Melanocyte of skin (primary cell): ENCODE measurements around the gene TRIML1. TPM values are rescaled to one million over a fixed set of nuclear protein-coding genes. Genes with fewer than 3 reads are reported as not detected.

Experiments used
- small RNA-seq, 2 donors: library from RNA; depleted of rRNA; stranded (forward); fragments of <200 nt; gene quantifications; one replicate each; pipeline ENCODE3, GENCODE V24; 2012
- total RNA-seq, 2 donors: library from RNA; depleted of rRNA; stranded (reverse); fragments of >200 nt; gene quantifications; 2 replicates each; pipeline ENCODE4 v1.2.3, GENCODE V29; 2012

Gene TRIML1, protein sequence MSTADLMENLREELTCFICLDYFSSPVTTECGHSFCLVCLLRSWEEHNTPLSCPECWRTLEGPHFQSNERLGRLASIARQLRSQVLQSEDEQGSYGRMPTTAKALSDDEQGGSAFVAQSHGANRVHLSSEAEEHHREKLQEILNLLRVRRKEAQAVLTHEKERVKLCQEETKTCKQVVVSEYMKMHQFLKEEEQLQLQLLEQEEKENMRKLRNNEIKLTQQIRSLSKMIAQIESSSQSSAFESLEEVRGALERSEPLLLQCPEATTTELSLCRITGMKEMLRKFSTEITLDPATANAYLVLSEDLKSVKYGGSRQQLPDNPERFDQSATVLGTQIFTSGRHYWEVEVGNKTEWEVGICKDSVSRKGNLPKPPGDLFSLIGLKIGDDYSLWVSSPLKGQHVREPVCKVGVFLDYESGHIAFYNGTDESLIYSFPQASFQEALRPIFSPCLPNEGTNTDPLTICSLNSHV
- total RNA-seq: not detected

DNA sequence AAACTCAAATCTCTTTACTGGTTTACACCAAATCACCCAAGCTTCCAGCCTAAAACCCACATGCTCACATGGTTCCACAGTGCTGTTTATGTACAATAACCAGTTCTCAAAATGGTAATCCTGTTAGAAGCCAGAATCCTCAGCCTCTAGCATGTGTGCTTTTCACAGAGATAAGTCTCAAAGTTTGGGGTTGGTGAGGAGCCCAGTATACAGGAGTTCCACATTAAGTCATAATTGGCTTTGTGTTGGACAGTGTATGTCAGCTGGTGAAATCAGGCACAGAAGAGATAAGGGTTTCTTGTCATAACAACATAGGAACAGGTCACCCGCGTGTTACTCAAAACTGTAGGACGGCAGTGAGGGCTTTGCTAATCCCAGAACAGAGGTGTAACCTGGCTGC, at the start of gene TRIML1:
TRIML1 (plus strand) TSS at position 301 of the 400 bp plus-strand sequence. CDS start 118 bp downstream, outside the sequence.

DNA sequence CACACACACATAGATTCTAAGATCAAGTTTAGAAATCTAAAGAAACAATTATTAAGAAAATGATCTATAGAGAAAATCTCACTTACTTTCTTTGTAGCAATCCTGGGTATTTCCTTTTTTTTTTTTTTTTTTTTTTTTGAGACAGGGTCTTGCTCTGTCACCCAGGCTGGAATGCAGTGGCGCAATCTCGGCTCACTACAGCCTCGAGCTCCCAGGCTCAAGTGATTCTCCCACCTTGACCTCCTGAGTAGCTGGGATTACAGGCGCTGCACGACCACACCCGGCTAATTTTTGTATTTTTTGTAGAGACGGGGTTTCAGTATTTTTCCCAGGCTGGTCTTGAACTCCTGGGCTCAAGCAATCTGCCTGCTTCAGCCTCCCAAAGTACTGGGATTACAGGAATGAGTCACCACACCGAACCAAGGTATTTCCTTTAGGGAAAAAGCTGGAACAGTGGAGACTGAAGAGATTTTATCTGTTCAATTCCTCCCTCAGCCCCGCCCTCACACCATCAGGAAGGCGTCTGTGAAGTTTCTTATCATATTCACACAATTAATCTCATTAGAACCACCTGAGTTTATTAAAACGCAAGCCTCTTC, 30.0 kb upstream of the TRIML1 start, which contains the start of gene TRIML2:
TRIML2 (minus strand) TSS at position 447 of the 599 bp plus-strand sequence. CDS start 4,235 bp downstream, outside the sequence.

Small RNAs within 50 kb of the gene (small RNA-seq; reads per million reads assigned to genes)
- gene RNU6-173P: 0 reads per million in 2 donors

Other genes with a start within 250 kb of the TRIML1 start
- gene ZFP42, start 143.7 kb upstream of the TRIML1 start, total RNA-seq: under 1 TPM; 0.67 to 0.69 TPM
- gene TRIML2, start 29.8 kb upstream of the TRIML1 start, total RNA-seq: not detected